Measurements from ENCODE around the gene CCNK. TPM values are rescaled to one million over a fixed set of nuclear protein-coding genes. Genes with fewer than 3 reads are reported as not detected.

Gene CCNK
- total RNA-seq, 1 experiment from 2014 or later: 19.8 TPM

- DNase-seq (ENCODE audit: low read depth): no peak
Observed at GRCh38 chr14:99507860-99508640, 26.8 kb downstream of the CCNK start.

GRCh38 chr14:99508896-99509629 is 27.9 kb downstream of the CCNK start:
- DNase-seq (ENCODE audit: low read depth): no peak

- no peak for DNase-seq (ENCODE audit: low read depth)
Observed at GRCh38 chr14:99509871-99510555, 28.8 kb downstream of the CCNK start.

- DNase-seq (ENCODE audit: low read depth): no peak
Observed at GRCh38 chr14:99510556-99511139, 29.4 kb downstream of the CCNK start.

GRCh38 chr14:99511421-99512109 is 30.4 kb downstream of the CCNK start:
- no peak for DNase-seq (ENCODE audit: low read depth)

GRCh38 chr14:99512110-99512449 is 30.9 kb downstream of the CCNK start:
- no peak for DNase-seq (ENCODE audit: low read depth)

GRCh38 chr14:99512571-99513182 is 31.5 kb downstream of the CCNK start:
- no peak for DNase-seq (ENCODE audit: low read depth)

GRCh38 chr14:99513183-99513694 is 32.0 kb downstream of the CCNK start:
- no peak for DNase-seq (ENCODE audit: low read depth)

GRCh38 chr14:99513946-99514551 is 32.8 kb downstream of the CCNK start:
- DNase-seq (ENCODE audit: low read depth): no peak

GRCh38 chr14:99514552-99515300 is 33.5 kb downstream of the CCNK start:
- DNase-seq (ENCODE audit: low read depth): no peak

- DNase-seq (ENCODE audit: low read depth): no peak
Observed at GRCh38 chr14:99515301-99516155, 34.3 kb downstream of the CCNK start.

- DNase-seq (ENCODE audit: low read depth): no peak
Observed at GRCh38 chr14:99516156-99516870, 35.1 kb downstream of the CCNK start.

- DNase-seq (ENCODE audit: low read depth): no peak
Observed at GRCh38 chr14:99516871-99517642, 35.8 kb downstream of the CCNK start.

GRCh38 chr14:99517643-99518381 is 36.6 kb downstream of the CCNK start:
- DNase-seq (ENCODE audit: low read depth): no peak

- DNase-seq (ENCODE audit: low read depth): peak; percentile 30
Observed at GRCh38 chr14:99518441-99519346, 37.5 kb downstream of the CCNK start.
